Loucy (cell line): ENCODE results near the gene OGFOD3.

Experiments
- H2AFZ ChIP-seq: fragments of 200-600 bp; sonication (generic); 2 replicates; pipeline ENCODE4 v1.6.0; 2016; ENCODE audit warnings: antibody characterized with exemption, mild to moderate bottlenecking, low read length, moderate library complexity
- H3F3A ChIP-seq: fragments of 200-600 bp; 2 replicates; pipeline ENCODE4 v1.6.0; 2016; ENCODE audit warnings: antibody characterized with exemption, low read depth, mild to moderate bottlenecking
- H3K27me3 ChIP-seq: fragments of 200-600 bp; sonication (generic); 2 replicates; pipeline ENCODE4 v1.6.1; 2014; ENCODE audit warnings: low read length, mild to moderate bottlenecking; ENCODE audit not compliant: insufficient read depth, poor library complexity, severe bottlenecking
- H3K36me3 ChIP-seq: fragments of 200-600 bp; sonication (generic); 2 replicates; pipeline ENCODE4 v1.6.1; 2016; ENCODE audit warnings: low read length; ENCODE audit not compliant: insufficient read depth
- H3K4me1 ChIP-seq: fragments of 200-600 bp; sonication (generic); 2 replicates; pipeline ENCODE4 v1.5.1; 2014; ENCODE audit warnings: low read length, mild to moderate bottlenecking; ENCODE audit not compliant: insufficient read depth, poor library complexity, severe bottlenecking
- H3K4me2 ChIP-seq: fragments of 200-600 bp; sonication (generic); 2 replicates; pipeline ENCODE4 v1.6.0; 2014; ENCODE audit warnings: antibody characterized with exemption, low read length, low read depth, mild to moderate bottlenecking; ENCODE audit not compliant: poor library complexity, severe bottlenecking
- H3K4me3 ChIP-seq: fragments of 200-600 bp; sonication (generic); 2 replicates; pipeline ENCODE4 v1.5.1; 2014; ENCODE audit warnings: low read length, mild to moderate bottlenecking, mixed read lengths; ENCODE audit not compliant: poor library complexity, severe bottlenecking
- H3K79me2 ChIP-seq: fragments of 200-600 bp; sonication (generic); 2 replicates; pipeline ENCODE4 v1.6.1; 2014; ENCODE audit warnings: low read length; ENCODE audit not compliant: insufficient read depth
- H3K9ac ChIP-seq: fragments of 200-600 bp; sonication (generic); 2 replicates; pipeline ENCODE4 v1.6.0; 2014; ENCODE audit warnings: mild to moderate bottlenecking, low read depth, low read length, moderate library complexity; ENCODE audit not compliant: poor library complexity, severe bottlenecking
- H3K9me2 ChIP-seq: fragments of 200-600 bp; sonication (generic); replicated peaks from 2 replicates; pipeline ENCODE4 v1.6.1; 2016; ENCODE audit warnings: low read depth, low read length, mixed read lengths
- H3K9me3 ChIP-seq: fragments of 200-600 bp; sonication (generic); 2 replicates; pipeline ENCODE4 v1.6.1; 2014; ENCODE audit warnings: mild to moderate bottlenecking, antibody characterized with exemption, low read length, low read depth; ENCODE audit not compliant: insufficient read depth
- H4K20me1 ChIP-seq: fragments of 200-600 bp; sonication (generic); 2 replicates; pipeline ENCODE4 v1.6.0; 2014; ENCODE audit warnings: antibody characterized with exemption, low read length, mild to moderate bottlenecking; ENCODE audit not compliant: insufficient read depth, poor library complexity, severe bottlenecking
- EZH2phosphoT487 ChIP-seq: fragments of 200-600 bp; IDR thresholded peaks from 2 replicates; pipeline ENCODE4 v1.6.1; 2018; ENCODE audit warnings: antibody characterized with exemption, mild to moderate bottlenecking, moderate library complexity, borderline replicate concordance
- TF ChIP-seq, protein P1 (sequence below): fragments of 200-600 bp; sonication (generic); conservative IDR thresholded peaks from 2 replicates; pipeline ENCODE4 v1.5.1; 2014; ENCODE audit warnings: mild to moderate bottlenecking, antibody characterized with exemption, low read length

The OGFOD3 gene

GRCh38 chr17:82372249-82373071 lies 45.9 kb downstream of the OGFOD3 start:
- H3K27me3 ChIP-seq = no peaks in the 10 kb centered on the region
- no peak overlapping the region for H3K9ac ChIP-seq
- no peaks in the 10 kb centered on the region for H3K9me2 ChIP-seq
- no peaks in the 10 kb centered on the region for H4K20me1 ChIP-seq
- TF ChIP-seq, protein P1, sequence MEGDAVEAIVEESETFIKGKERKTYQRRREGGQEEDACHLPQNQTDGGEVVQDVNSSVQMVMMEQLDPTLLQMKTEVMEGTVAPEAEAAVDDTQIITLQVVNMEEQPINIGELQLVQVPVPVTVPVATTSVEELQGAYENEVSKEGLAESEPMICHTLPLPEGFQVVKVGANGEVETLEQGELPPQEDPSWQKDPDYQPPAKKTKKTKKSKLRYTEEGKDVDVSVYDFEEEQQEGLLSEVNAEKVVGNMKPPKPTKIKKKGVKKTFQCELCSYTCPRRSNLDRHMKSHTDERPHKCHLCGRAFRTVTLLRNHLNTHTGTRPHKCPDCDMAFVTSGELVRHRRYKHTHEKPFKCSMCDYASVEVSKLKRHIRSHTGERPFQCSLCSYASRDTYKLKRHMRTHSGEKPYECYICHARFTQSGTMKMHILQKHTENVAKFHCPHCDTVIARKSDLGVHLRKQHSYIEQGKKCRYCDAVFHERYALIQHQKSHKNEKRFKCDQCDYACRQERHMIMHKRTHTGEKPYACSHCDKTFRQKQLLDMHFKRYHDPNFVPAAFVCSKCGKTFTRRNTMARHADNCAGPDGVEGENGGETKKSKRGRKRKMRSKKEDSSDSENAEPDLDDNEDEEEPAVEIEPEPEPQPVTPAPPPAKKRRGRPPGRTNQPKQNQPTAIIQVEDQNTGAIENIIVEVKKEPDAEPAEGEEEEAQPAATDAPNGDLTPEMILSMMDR = no peak
- no peak for TF ChIP-seq EZH2phosphoT487
- H3F3A ChIP-seq = peaks cover 13% of the 10 kb centered on the region
- H2AFZ ChIP-seq = no peak overlapping the region
- H3K79me2 ChIP-seq = no peaks in the 10 kb centered on the region
- no peak overlapping the region for H3K4me3 ChIP-seq
- no peak overlapping the region for H3K4me2 ChIP-seq
- H3K4me1 ChIP-seq = peaks cover 14% of the 10 kb centered on the region
- H3K36me3 ChIP-seq = no peaks in the 10 kb centered on the region
- no peaks in the 10 kb centered on the region for H3K9me3 ChIP-seq

GRCh38 chr17:82371333-82372248 lies 46.8 kb downstream of the OGFOD3 start, which contains the start of gene UTS2R:
TSS of gene UTS2R (plus strand) at chr17:82371765. CDS start at chr17:82374325, 2,560 bp downstream.
- Histone ChIP-seq H2AFZ (no peak within 1 kb of the TSS), H3K4me2 (no peak within 1 kb of the TSS), H3K9ac (no peak within 1 kb of the TSS), H3F3A (peaks cover 16% of the 10 kb centered on the region), H3K4me1 (peaks cover 22% of the 10 kb centered on the region), H3K9me3 (no peaks in the 10 kb centered on the region), H3K79me2 (peaks cover 8% of the 10 kb centered on the region), H3K27me3 (no peaks in the 10 kb centered on the region), H3K4me3 (no peak within 1 kb of the TSS), H3K36me3 (no peaks in the 10 kb centered on the region), H3K9me2 (no peaks in the 10 kb centered on the region), H4K20me1 (no peaks in the 10 kb centered on the region)
- TF ChIP-seq, protein P1 = no peak
- TF ChIP-seq EZH2phosphoT487 = no peak

DNA sequence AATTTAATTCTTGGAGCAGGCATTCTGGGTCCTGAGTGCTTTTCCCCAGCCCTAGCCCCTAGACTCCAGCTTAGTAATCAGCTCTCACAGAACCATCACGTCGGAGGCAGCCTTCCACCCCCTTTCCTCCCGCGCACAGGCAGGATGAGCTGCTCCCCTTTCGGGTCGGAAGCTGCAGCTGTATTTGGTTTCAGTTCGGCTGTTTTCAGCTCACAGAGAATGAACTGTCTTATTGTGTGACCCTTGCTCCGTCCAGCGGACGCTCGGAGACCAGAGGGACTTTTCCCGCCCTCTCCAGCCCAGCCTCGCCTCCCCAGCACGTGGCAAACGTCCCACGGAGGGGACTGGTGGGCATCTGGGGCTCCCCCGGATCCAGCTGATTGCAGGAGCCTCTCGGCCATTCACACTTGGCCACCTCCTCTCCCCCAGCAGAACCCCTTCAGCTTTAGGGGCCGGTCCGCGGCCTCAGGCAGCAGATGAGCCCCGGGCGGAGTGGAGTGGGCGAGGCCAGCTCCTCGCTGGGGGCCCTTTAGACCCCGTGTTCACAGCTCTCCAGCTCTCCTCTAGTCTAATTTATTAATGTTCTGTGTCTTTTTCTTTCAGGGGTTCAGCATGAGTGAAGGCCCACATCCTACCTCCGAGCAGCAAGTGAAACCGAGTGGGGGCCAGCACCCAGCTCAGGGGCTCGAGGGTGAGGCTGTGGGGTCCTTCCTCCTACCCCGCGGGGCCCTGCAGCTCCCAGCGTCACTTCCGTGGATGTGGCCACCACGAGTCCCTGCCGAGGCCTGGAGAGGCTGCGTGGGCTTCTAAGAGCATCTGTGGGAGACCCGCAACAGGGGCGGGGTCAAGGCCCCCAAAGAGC lies 47.7 kb downstream of the OGFOD3 start:
- H3K9me3 ChIP-seq = no peaks in the 10 kb centered on the region
- peaks cover 16% of the 10 kb centered on the region for H3F3A ChIP-seq
- no peak overlapping the region for H3K4me2 ChIP-seq
- H3K79me2 ChIP-seq = peaks cover 11% of the 10 kb centered on the region
- H3K27me3 ChIP-seq = no peaks in the 10 kb centered on the region
- no peaks in the 10 kb centered on the region for H4K20me1 ChIP-seq
- no peak overlapping the region for H3K9ac ChIP-seq
- H2AFZ ChIP-seq = no peak overlapping the region
- no peak overlapping the region for H3K4me3 ChIP-seq
- TF ChIP-seq, protein P1 = no peak
- TF ChIP-seq EZH2phosphoT487 = no peak
- H3K4me1 ChIP-seq = peaks cover 30% of the 10 kb centered on the region
- H3K36me3 ChIP-seq = no peaks in the 10 kb centered on the region
- H3K9me2 ChIP-seq = no peaks in the 10 kb centered on the region
